Neural cell (in vitro differentiated cells): ENCODE measurements around the gene CENPW. TPM values are rescaled to one million over a fixed set of nuclear protein-coding genes. Genes with fewer than 3 reads are reported as not detected.

Source experiments
- H2AFZ ChIP-seq: fragments of 200-600, 300-800 bp; sonication (generic), shearing (Covaris generic); 2 replicates; pipeline ENCODE4 v1.6.0; 2014; ENCODE audit warnings: low read depth, mild to moderate bottlenecking, antibody characterized with exemption, low read length, moderate library complexity
- H3F3A ChIP-seq: fragments of 200-600 bp; shearing (Covaris generic); 2 replicates; pipeline ENCODE4 v1.6.1; 2016; ENCODE audit warnings: mild to moderate bottlenecking, moderate library complexity, mixed read lengths, antibody characterized with exemption, low read length; ENCODE audit not compliant: insufficient read depth, poor library complexity, severe bottlenecking
- H3K27ac ChIP-seq: fragments of 200-600, 300-800 bp; sonication (generic), shearing (Covaris generic); 2 replicates; pipeline ENCODE4 v1.5.1; 2014; ENCODE audit warnings: mild to moderate bottlenecking, low read length, moderate library complexity
- H3K27me3 ChIP-seq: fragments of 300-800, 200-600 bp; sonication (generic), shearing (Covaris generic); 2 replicates; pipeline ENCODE4 v1.6.0; 2014; ENCODE audit warnings: mild to moderate bottlenecking, low read depth, low read length, moderate library complexity; ENCODE audit not compliant: insufficient read depth
- H3K36me3 ChIP-seq: fragments of 300-800, 200-600 bp; sonication (generic), shearing (Covaris generic); 2 replicates; pipeline ENCODE4 v1.5.1; 2014; ENCODE audit warnings: mild to moderate bottlenecking, antibody characterized with exemption, low read length, moderate library complexity; ENCODE audit not compliant: insufficient read depth
- H3K4me2 ChIP-seq: fragments of 300-800, 200-600 bp; sonication (generic), shearing (Covaris generic); 2 replicates; pipeline ENCODE4 v1.6.0; 2014; ENCODE audit warnings: mild to moderate bottlenecking, low read length
- H3K4me3 ChIP-seq: fragments of 300-800, 200-600 bp; sonication (generic), shearing (Covaris generic); 2 replicates; pipeline ENCODE4 v1.5.1; 2014; ENCODE audit warnings: mild to moderate bottlenecking, low read length, moderate library complexity
- H3K79me2 ChIP-seq: fragments of 200-600 bp; shearing (Covaris generic); replicated peaks from 2 replicates; pipeline ENCODE4 v1.6.0; 2014; ENCODE audit warnings: mild to moderate bottlenecking, low read length, moderate library complexity; ENCODE audit not compliant: insufficient read depth
- H3K9ac ChIP-seq: fragments of 300-800, 200-600 bp; sonication (generic), shearing (Covaris generic); 2 replicates; pipeline ENCODE4 v1.6.1; 2016; ENCODE audit warnings: mild to moderate bottlenecking, low read length, mixed read lengths
- H3K9me2 ChIP-seq: fragments of 200-600 bp; shearing (Covaris generic); 2 replicates; pipeline ENCODE4 v1.6.1; 2016; ENCODE audit warnings: mild to moderate bottlenecking, low read length, mixed read lengths; ENCODE audit not compliant: insufficient read depth
- H3K9me3 ChIP-seq: fragments of 200-600, 300-800 bp; sonication (generic), shearing (Covaris generic); 2 replicates; pipeline ENCODE4 v1.6.1; 2016; ENCODE audit warnings: mild to moderate bottlenecking, mixed run types, low read length, moderate library complexity, mixed read lengths
- H4K20me1 ChIP-seq: fragments of 200-600 bp; shearing (Covaris generic); 2 replicates; pipeline ENCODE4 v1.6.1; 2016; ENCODE audit warnings: mild to moderate bottlenecking, mixed run types; ENCODE audit not compliant: insufficient read depth
- EP300 ChIP-seq: fragments of 450-650 bp; conservative IDR thresholded peaks from 2 replicates; pipeline ENCODE4 v1.6.1; 2014; ENCODE audit warnings: antibody characterized with exemption, mild to moderate bottlenecking, moderate library complexity; ENCODE audit not compliant: poor library complexity, severe bottlenecking
- EZH2 ChIP-seq: fragments of 200-600, 300-800 bp; shearing (Covaris generic), sonication (generic); IDR thresholded peaks from 2 replicates; pipeline ENCODE4 v1.6.1; 2014; ENCODE audit warnings: antibody characterized with exemption, low read length, borderline replicate concordance, mild to moderate bottlenecking; ENCODE audit not compliant: insufficient read depth, poor library complexity, severe bottlenecking
- MXI1 ChIP-seq: fragments of 450-650 bp; conservative IDR thresholded peaks from 2 replicates; pipeline ENCODE4 v1.6.1; 2014; ENCODE audit warnings: antibody characterized with exemption, mild to moderate bottlenecking; ENCODE audit not compliant: poor library complexity, severe bottlenecking
- POLR2AphosphoS5 ChIP-seq: IDR thresholded peaks from 2 replicates; pipeline ENCODE4 v1.6.1; 2012
- RAD21 ChIP-seq: fragments of 450-650 bp; conservative IDR thresholded peaks from 2 replicates; pipeline ENCODE4 v1.6.1; 2014; ENCODE audit warnings: antibody characterized with exemption, mild to moderate bottlenecking, moderate library complexity
- SMC3 ChIP-seq: fragments of 450-650 bp; conservative IDR thresholded peaks from 2 replicates; pipeline ENCODE4 v1.6.1; 2014; ENCODE audit warnings: antibody characterized with exemption, mild to moderate bottlenecking, moderate library complexity; ENCODE audit not compliant: poor library complexity
- TAF1 ChIP-seq: IDR thresholded peaks from 2 replicates; pipeline ENCODE4 v1.6.1; 2012; ENCODE audit warnings: low read depth
- polyA plus RNA-seq: library from polyadenylated mRNA; depleted of rRNA; stranded (reverse); fragments of >200 nt; gene quantifications from 2 replicates; pipeline ENCODE4 v1.2.3, GENCODE V29; 2014
- TF ChIP-seq, protein P1 (sequence below): IDR thresholded peaks from 2 replicates; pipeline ENCODE4 v1.6.1; 2012; ENCODE audit warnings: borderline replicate concordance
- TF ChIP-seq, protein P2 (sequence below): fragments of 450-650 bp; IDR thresholded peaks from 2 replicates; pipeline ENCODE4 v1.5.1; 2014; ENCODE audit warnings: antibody characterized with exemption, mild to moderate bottlenecking, moderate library complexity; ENCODE audit not compliant: poor library complexity, severe bottlenecking

The CENPW gene
- polyA plus RNA-seq, 1 donor from 2014 or later: 1.3 TPM

DNA sequence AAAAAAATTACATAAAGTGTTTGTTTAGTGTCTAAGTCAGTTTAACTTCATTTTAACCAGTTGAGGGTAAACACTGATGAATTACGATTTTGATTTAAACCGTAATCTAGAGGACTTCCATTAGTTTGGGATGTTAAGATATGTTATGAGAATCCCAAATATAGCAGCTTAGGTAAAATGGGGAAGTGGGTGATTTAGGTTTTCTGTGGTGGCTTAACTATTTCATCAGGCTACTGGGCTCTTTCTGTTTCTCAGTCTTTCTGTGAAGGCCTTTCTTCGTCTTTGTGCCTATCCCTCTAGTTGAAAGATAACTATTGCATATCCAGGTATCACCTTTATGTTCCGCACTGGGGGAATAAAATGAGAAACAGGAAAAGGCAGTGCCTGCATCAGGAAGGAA, 27.9 kb downstream of the CENPW start:
- no peaks in the 10 kb centered on the region for H3K27me3 ChIP-seq
- no peaks in the 10 kb centered on the region for H3K9me3 ChIP-seq
- TF ChIP-seq, protein P1, sequence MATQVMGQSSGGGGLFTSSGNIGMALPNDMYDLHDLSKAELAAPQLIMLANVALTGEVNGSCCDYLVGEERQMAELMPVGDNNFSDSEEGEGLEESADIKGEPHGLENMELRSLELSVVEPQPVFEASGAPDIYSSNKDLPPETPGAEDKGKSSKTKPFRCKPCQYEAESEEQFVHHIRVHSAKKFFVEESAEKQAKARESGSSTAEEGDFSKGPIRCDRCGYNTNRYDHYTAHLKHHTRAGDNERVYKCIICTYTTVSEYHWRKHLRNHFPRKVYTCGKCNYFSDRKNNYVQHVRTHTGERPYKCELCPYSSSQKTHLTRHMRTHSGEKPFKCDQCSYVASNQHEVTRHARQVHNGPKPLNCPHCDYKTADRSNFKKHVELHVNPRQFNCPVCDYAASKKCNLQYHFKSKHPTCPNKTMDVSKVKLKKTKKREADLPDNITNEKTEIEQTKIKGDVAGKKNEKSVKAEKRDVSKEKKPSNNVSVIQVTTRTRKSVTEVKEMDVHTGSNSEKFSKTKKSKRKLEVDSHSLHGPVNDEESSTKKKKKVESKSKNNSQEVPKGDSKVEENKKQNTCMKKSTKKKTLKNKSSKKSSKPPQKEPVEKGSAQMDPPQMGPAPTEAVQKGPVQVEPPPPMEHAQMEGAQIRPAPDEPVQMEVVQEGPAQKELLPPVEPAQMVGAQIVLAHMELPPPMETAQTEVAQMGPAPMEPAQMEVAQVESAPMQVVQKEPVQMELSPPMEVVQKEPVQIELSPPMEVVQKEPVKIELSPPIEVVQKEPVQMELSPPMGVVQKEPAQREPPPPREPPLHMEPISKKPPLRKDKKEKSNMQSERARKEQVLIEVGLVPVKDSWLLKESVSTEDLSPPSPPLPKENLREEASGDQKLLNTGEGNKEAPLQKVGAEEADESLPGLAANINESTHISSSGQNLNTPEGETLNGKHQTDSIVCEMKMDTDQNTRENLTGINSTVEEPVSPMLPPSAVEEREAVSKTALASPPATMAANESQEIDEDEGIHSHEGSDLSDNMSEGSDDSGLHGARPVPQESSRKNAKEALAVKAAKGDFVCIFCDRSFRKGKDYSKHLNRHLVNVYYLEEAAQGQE: no peak
- no peak for TF ChIP-seq EP300
- no peak for TF ChIP-seq TAF1
- TF ChIP-seq, protein P2, sequence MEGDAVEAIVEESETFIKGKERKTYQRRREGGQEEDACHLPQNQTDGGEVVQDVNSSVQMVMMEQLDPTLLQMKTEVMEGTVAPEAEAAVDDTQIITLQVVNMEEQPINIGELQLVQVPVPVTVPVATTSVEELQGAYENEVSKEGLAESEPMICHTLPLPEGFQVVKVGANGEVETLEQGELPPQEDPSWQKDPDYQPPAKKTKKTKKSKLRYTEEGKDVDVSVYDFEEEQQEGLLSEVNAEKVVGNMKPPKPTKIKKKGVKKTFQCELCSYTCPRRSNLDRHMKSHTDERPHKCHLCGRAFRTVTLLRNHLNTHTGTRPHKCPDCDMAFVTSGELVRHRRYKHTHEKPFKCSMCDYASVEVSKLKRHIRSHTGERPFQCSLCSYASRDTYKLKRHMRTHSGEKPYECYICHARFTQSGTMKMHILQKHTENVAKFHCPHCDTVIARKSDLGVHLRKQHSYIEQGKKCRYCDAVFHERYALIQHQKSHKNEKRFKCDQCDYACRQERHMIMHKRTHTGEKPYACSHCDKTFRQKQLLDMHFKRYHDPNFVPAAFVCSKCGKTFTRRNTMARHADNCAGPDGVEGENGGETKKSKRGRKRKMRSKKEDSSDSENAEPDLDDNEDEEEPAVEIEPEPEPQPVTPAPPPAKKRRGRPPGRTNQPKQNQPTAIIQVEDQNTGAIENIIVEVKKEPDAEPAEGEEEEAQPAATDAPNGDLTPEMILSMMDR: no peak
- no peak for TF ChIP-seq SMC3
- TF ChIP-seq RAD21: no peak
- no peak for TF ChIP-seq MXI1
- no peak for TF ChIP-seq POLR2AphosphoS5
- no peak for TF ChIP-seq EZH2
- no peaks in the 10 kb centered on the region for H4K20me1 ChIP-seq
- H3K9ac ChIP-seq: no peak overlapping the region
- H2AFZ ChIP-seq: no peak overlapping the region
- H3K36me3 ChIP-seq: no peaks in the 10 kb centered on the region
- no peak overlapping the region for H3K27ac ChIP-seq
- H3K79me2 ChIP-seq: no peaks in the 10 kb centered on the region
- H3K9me2 ChIP-seq: no peaks in the 10 kb centered on the region
- H3K4me3 ChIP-seq: no peak overlapping the region
- H3K4me2 ChIP-seq: no peak overlapping the region
- no peaks in the 10 kb centered on the region for H3F3A ChIP-seq

DNA sequence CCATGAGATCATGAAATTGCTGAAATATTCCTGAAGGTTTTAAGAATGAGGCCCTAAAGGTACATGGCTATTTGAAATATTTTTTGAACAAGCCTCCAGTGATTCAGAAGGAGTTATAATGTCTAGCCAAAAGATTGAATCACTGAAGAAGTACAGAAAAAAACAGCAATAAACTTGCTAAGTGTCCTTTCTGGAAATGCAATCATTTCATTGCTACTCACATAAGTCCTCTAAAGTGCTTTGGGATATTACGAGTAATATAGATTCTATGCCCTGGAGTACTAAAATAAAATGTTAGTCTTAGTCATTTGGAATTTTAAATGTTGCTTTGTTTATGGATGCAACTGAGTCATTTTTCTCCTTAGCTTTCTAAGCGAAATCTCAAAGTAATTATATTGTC, 32.7 kb downstream of the CENPW start:
- no peak overlapping the region for H3K9ac ChIP-seq
- H3F3A ChIP-seq: no peaks in the 10 kb centered on the region
- no peak overlapping the region for H3K4me3 ChIP-seq
- H3K9me3 ChIP-seq: peaks cover 2% of the 10 kb centered on the region
- H2AFZ ChIP-seq: no peak overlapping the region
- H3K27ac ChIP-seq: no peak overlapping the region
- no peaks in the 10 kb centered on the region for H4K20me1 ChIP-seq
- H3K79me2 ChIP-seq: no peaks in the 10 kb centered on the region
- TF ChIP-seq, protein P1: no peak
- TF ChIP-seq POLR2AphosphoS5 (no peak), EP300 (no peak), MXI1 (no peak), RAD21 (no peak), TAF1 (no peak), EZH2 (no peak), SMC3 (no peak)
- TF ChIP-seq, protein P2: no peak
- no peaks in the 10 kb centered on the region for H3K27me3 ChIP-seq
- no peaks in the 10 kb centered on the region for H3K9me2 ChIP-seq
- H3K36me3 ChIP-seq: no peaks in the 10 kb centered on the region
- no peak overlapping the region for H3K4me2 ChIP-seq
